ENCODE data around the gene HEATR3. TPM values are rescaled to one million over a fixed set of nuclear protein-coding genes. Genes with fewer than 3 reads are reported as not detected.

HEATR3 gene
- total RNA-seq, 1 donor from 2014 or later, result 27.9 TPM

GRCh38 chr16:50083996-50084395 is 18.2 kb downstream of the HEATR3 start:
- Mint-ChIP-seq H3K36me3 (ENCODE audit: unreplicated experiment) (peaks cover 7% of the 10 kb centered on the region), H3K4me1 (ENCODE audit: low read depth, unreplicated experiment) (no peaks in the 10 kb centered on the region)
- TF ChIP-seq CTCF (IDR thresholded peaks at IDR 0.05; ENCODE audit: partially characterized antibody, unreplicated experiment), result no peak

GRCh38 chr16:50086176-50086575 is 20.4 kb downstream of the HEATR3 start:
- Mint-ChIP-seq H3K4me1 (ENCODE audit: low read depth, unreplicated experiment) (no peaks in the 10 kb centered on the region), H3K9me3 (ENCODE audit: unreplicated experiment) (no peaks in the 10 kb centered on the region), H3K36me3 (ENCODE audit: unreplicated experiment) (no peaks in the 10 kb centered on the region), H3K27me3 (ENCODE audit: unreplicated experiment) (no peaks in the 10 kb centered on the region), H3K27ac (ENCODE audit: unreplicated experiment) (no peak overlapping the region), H3K4me3 (ENCODE audit: unreplicated experiment) (no peak overlapping the region)
- DNase-seq, result no peak
- TF ChIP-seq CTCF (IDR thresholded peaks at IDR 0.05; ENCODE audit: partially characterized antibody, unreplicated experiment), result no peak

More at GRCh38 chr16:50083996-50084395, 18.2 kb downstream of the HEATR3 start:
- H3K27ac Mint-ChIP-seq (ENCODE audit: unreplicated experiment), result no peak overlapping the region
- H3K4me3 Mint-ChIP-seq (ENCODE audit: unreplicated experiment), result no peak overlapping the region
- no peaks in the 10 kb centered on the region for H3K9me3 Mint-ChIP-seq (ENCODE audit: unreplicated experiment)
- DNase-seq, result no peak
- peaks cover 3% of the 10 kb centered on the region for H3K27me3 Mint-ChIP-seq (ENCODE audit: unreplicated experiment)

DNA sequence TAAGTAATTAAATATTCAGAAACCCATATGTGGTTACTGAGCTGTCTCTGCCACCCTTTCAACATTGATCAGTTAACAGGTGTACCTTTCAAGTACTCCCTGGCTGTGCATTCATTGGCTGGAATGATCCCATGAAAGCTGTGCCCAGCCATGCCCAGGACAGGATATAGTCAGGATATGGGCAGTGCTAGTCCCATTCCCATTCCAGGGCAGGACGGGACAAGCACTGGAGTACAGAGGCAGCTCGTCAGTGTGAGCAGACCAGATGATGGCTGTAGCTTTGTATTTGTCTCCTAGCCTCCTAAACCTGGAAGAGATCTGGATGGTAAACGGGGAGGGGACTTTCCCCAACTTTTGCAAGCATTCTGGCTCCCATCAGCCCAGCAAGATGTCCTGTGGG is 22.5 kb downstream of the HEATR3 start:
- Mint-ChIP-seq H3K27me3 (ENCODE audit: unreplicated experiment) (peaks cover 1% of the 10 kb centered on the region), H3K4me1 (ENCODE audit: low read depth, unreplicated experiment) (no peaks in the 10 kb centered on the region), H3K9me3 (ENCODE audit: unreplicated experiment) (no peaks in the 10 kb centered on the region), H3K4me3 (ENCODE audit: unreplicated experiment) (no peak overlapping the region), H3K36me3 (ENCODE audit: unreplicated experiment) (no peaks in the 10 kb centered on the region), H3K27ac (ENCODE audit: unreplicated experiment) (no peak overlapping the region)
- TF ChIP-seq CTCF (IDR thresholded peaks at IDR 0.05; ENCODE audit: partially characterized antibody, unreplicated experiment), result no peak
- DNase-seq, result no peak

GRCh38 chr16:50092891-50093290 is 27.1 kb downstream of the HEATR3 start:
- no peaks in the 10 kb centered on the region for H3K9me3 Mint-ChIP-seq (ENCODE audit: unreplicated experiment)
- DNase-seq, result no peak
- peaks cover 1% of the 10 kb centered on the region for H3K27me3 Mint-ChIP-seq (ENCODE audit: unreplicated experiment)
- no peak overlapping the region for H3K4me3 Mint-ChIP-seq (ENCODE audit: unreplicated experiment)
- H3K4me1 Mint-ChIP-seq (ENCODE audit: low read depth, unreplicated experiment), result no peaks in the 10 kb centered on the region
- no peak for TF ChIP-seq CTCF (IDR thresholded peaks at IDR 0.05; ENCODE audit: partially characterized antibody, unreplicated experiment)
- H3K36me3 Mint-ChIP-seq (ENCODE audit: unreplicated experiment), result no peaks in the 10 kb centered on the region
- H3K27ac Mint-ChIP-seq (ENCODE audit: unreplicated experiment), result no peak overlapping the region

- no peak for DNase-seq
- no peaks in the 10 kb centered on the region for H3K36me3 Mint-ChIP-seq (ENCODE audit: unreplicated experiment)
- H3K27me3 Mint-ChIP-seq (ENCODE audit: unreplicated experiment), result peaks cover 1% of the 10 kb centered on the region
- no peak overlapping the region for H3K27ac Mint-ChIP-seq (ENCODE audit: unreplicated experiment)
- H3K4me3 Mint-ChIP-seq (ENCODE audit: unreplicated experiment), result no peak overlapping the region
- H3K4me1 Mint-ChIP-seq (ENCODE audit: low read depth, unreplicated experiment), result no peaks in the 10 kb centered on the region
- no peaks in the 10 kb centered on the region for H3K9me3 Mint-ChIP-seq (ENCODE audit: unreplicated experiment)
- TF ChIP-seq CTCF (IDR thresholded peaks at IDR 0.05; ENCODE audit: partially characterized antibody, unreplicated experiment), result no peak
Measured at GRCh38 chr16:50093607-50094539, 28.1 kb downstream of the HEATR3 start.
